ENCODE results near the gene SDF4.

- TF ChIP-seq POLR2A (IDR thresholded peaks at IDR 0.05; ENCODE audit: low read depth, low read length) (no peak), CTCF (conservative IDR thresholded peaks at IDR 0.05; ENCODE audit: low read depth, low read length) (no peak), MAZ (IDR thresholded peaks at IDR 0.05; ENCODE audit: borderline replicate concordance, low read depth, low read length) (no peak), MAFK (IDR thresholded peaks at IDR 0.05; ENCODE audit: low read depth, low read length) (no peak), FOS (IDR thresholded peaks at IDR 0.05; ENCODE audit: low read depth, low read length) (no peak)
Measured at GRCh38 chr1:1215881-1216605, 15.8 kb downstream of the SDF4 start.

Measured in IMR-90 (cell line).